Sigmoid colon (tissue), 7 donors: ENCODE results near the gene PCBP3. TPM values are rescaled to one million over a fixed set of nuclear protein-coding genes. Genes with fewer than 3 reads are reported as not detected.

Experiments used
- DNase-seq: peaks from one replicate; pipeline ENCODE4 v3.0.0-alpha.2; 2019
- H3K27ac ChIP-seq, 4 donors: fragments of 200-600 bp; sonication (generic); one replicate each; pipeline ENCODE4 v1.5.1; 2016 to 2019; ENCODE audit warnings: mild to moderate bottlenecking in 1 of 4
- H3K27me3 ChIP-seq, 3 donors: fragments of 200-600 bp; sonication (generic); one replicate each; pipeline ENCODE4 v1.5.1; 2019; ENCODE audit warnings: mild to moderate bottlenecking in 1 of 3
- H3K36me3 ChIP-seq, 4 donors: fragments of 200-600 bp; sonication (generic); one replicate each; pipeline ENCODE4 v1.5.1; 2016 to 2019
- H3K4me1 ChIP-seq, 4 donors: fragments of 200-600 bp; sonication (generic); one replicate each; pipeline ENCODE4 v1.5.1; 2017 to 2019
- H3K4me3 ChIP-seq, 4 donors: fragments of 200-600 bp; sonication (generic); one replicate each; pipeline ENCODE4 v1.5.1; 2017 to 2019; ENCODE audit warnings: mild to moderate bottlenecking in 2 of 4, moderate library complexity in 1 of 4
- H3K9me3 ChIP-seq, 4 donors: fragments of 200-600 bp in 3 of 4; sonication (generic) in 3 of 4; one replicate each; pipeline versions ENCODE4 v1.5.1 to v1.6.1; 2013 to 2019
- CTCF ChIP-seq, 4 experiments: fragments of 450-650 bp in 3 of 4; fragments of 200-600 bp in 1 of 4; IDR thresholded peaks; one replicate each; pipeline ENCODE4 v1.5.1; 2016 to 2019; ENCODE audit warnings: antibody characterized with exemption in 4 of 4, mild to moderate bottlenecking in 3 of 4, moderate library complexity in 2 of 4
- EP300 ChIP-seq, 4 donors: sonication (generic); formaldehyde crosslinking; IDR thresholded peaks; one replicate each; pipeline ENCODE4 v1.6.1; 2017; ENCODE audit warnings: antibody characterized with exemption in 4 of 4
- POLR2A ChIP-seq, 2 donors: fragments of 450-650 bp; IDR thresholded peaks; one replicate each; pipeline ENCODE4 v1.6.1; 2016; ENCODE audit warnings: antibody characterized with exemption in 2 of 2, mild to moderate bottlenecking in 2 of 2, moderate library complexity in 2 of 2
- POLR2AphosphoS5 ChIP-seq, 4 donors: sonication (generic); formaldehyde crosslinking; IDR thresholded peaks; one replicate each; pipeline ENCODE4 v1.6.1; 2017; ENCODE audit warnings: antibody characterized with exemption in 4 of 4
- WGBS, 2 donors: extraction: QIAGEN DNeasy Blood & Tissue Kit; methylation state at CpG; one replicate each; pipeline ENCODE4 v1.1.7; 2013; 5-methylcytosine and 5-hydroxymethylcytosine counted together
- intact Hi-C: fragments of 100-400 bp; cut with DNase I; formaldehyde crosslinking; loops from one replicate; pipeline ENCODE4 v1.15.1; 2023
- polyA plus RNA-seq, 3 donors: library from polyadenylated mRNA; stranded (reverse); fragments of 200-250 nt; gene quantifications; one replicate each; pipeline ENCODE4 v1.2.3, GENCODE V29; 2013
- total RNA-seq, 4 donors: library from RNA; depleted of rRNA; stranded (reverse); fragments of >200 nt; gene quantifications; one replicate each; pipeline ENCODE4 v1.1.0, GENCODE V29; 2016
- donor health status: healthy with polysubstance abuse.
- donor health status: Bipolar disorder and iron deficiency.
- donor health status: healthy.

Gene PCBP3
- total and polyA plus RNA-seq, 7 donors = 1.2 to 21.3 (median 8.2) TPM

GRCh38 chr21:45910155-45910547, 266.6 kb downstream of the PCBP3 start:
- TF ChIP-seq EP300 (IDR thresholded peaks at IDR 0.05) (no peak), POLR2A (IDR thresholded peaks at IDR 0.05) (no peak), CTCF (IDR thresholded peaks at IDR 0.05) (no peak), POLR2AphosphoS5 (IDR thresholded peaks at IDR 0.05) (no peak)
- no peak for DNase-seq
- Histone ChIP-seq H3K9me3 (no peaks in the 10 kb centered on the region), H3K27me3 (no peaks in the 10 kb centered on the region), H3K4me1 (peaks cover 0 to 14% (median 3%) of the 10 kb centered on the region in 4 donors), H3K36me3 (no peaks in the 10 kb centered on the region), H3K4me3 (no peak overlapping the region), H3K27ac (no peak overlapping the region)
- intact Hi-C loops = no loop called here
- WGBS, 2 donors = 46 to 70% methylated on average over 5 of the region's 5 CpGs

GRCh38 chr21:45910548-45911221, 267.2 kb downstream of the PCBP3 start:
- TF ChIP-seq POLR2AphosphoS5 (IDR thresholded peaks at IDR 0.05) (no peak), CTCF (IDR thresholded peaks at IDR 0.05) (no peak), EP300 (IDR thresholded peaks at IDR 0.05) (no peak), POLR2A (IDR thresholded peaks at IDR 0.05) (no peak)
- 77 to 84% methylated on average over 28 of the region's 28 CpGs for WGBS, 2 donors
- intact Hi-C loops = no loop called here

GRCh38 chr21:45911806-45912325, 268.3 kb downstream of the PCBP3 start:
- Histone ChIP-seq H3K36me3 (no peaks in the 10 kb centered on the region), H3K4me1 (peaks cover 0 to 14% (median 3%) of the 10 kb centered on the region in 4 donors), H3K27ac (no peak overlapping the region), H3K27me3 (no peaks in the 10 kb centered on the region), H3K4me3 (no peak overlapping the region), H3K9me3 (no peaks in the 10 kb centered on the region)
- 87 to 91% methylated on average over 15 of the region's 15 CpGs for WGBS, 2 donors
- intact Hi-C loops = no loop called here
- no peak for TF ChIP-seq CTCF (IDR thresholded peaks at IDR 0.05)
- no peak for TF ChIP-seq POLR2AphosphoS5 (IDR thresholded peaks at IDR 0.05)
- no peak for TF ChIP-seq POLR2A (IDR thresholded peaks at IDR 0.05)
- no peak for TF ChIP-seq EP300 (IDR thresholded peaks at IDR 0.05)
- no peak for DNase-seq

More at GRCh38 chr21:45910548-45911221, 267.2 kb downstream of the PCBP3 start:
- H3K4me3 ChIP-seq = no peak overlapping the region
- no peaks in the 10 kb centered on the region for H3K27me3 ChIP-seq
- no peaks in the 10 kb centered on the region for H3K9me3 ChIP-seq
- H3K4me1 ChIP-seq = peaks cover 0 to 14% (median 3%) of the 10 kb centered on the region in 4 donors
- H3K27ac ChIP-seq = no peak overlapping the region
- no peaks in the 10 kb centered on the region for H3K36me3 ChIP-seq
- DNase-seq = peak; percentile 66

- intact Hi-C loops = no loop called here
- Histone ChIP-seq H3K4me1 (peaks cover 0 to 11% (median 1%) of the 10 kb centered on the region in 4 donors), H3K27ac (no peak overlapping the region), H3K4me3 (no peak overlapping the region), H3K27me3 (no peaks in the 10 kb centered on the region), H3K36me3 (no peaks in the 10 kb centered on the region), H3K9me3 (no peaks in the 10 kb centered on the region)
- TF ChIP-seq EP300 (IDR thresholded peaks at IDR 0.05) (no peak), POLR2A (IDR thresholded peaks at IDR 0.05) (no peak), POLR2AphosphoS5 (IDR thresholded peaks at IDR 0.05) (no peak), CTCF (IDR thresholded peaks at IDR 0.05) (no peak)
- WGBS, 2 donors = 80 to 86% methylated on average over 16 of the region's 16 CpGs
- no peak for DNase-seq
These were observed 269.3 kb downstream of the PCBP3 start for GRCh38 chr21:45912611-45913417.
